GM23338 (cell line): ENCODE measurements around the gene CACNA1C. TPM values are rescaled to one million over a fixed set of nuclear protein-coding genes. Genes with fewer than 3 reads are reported as not detected.

ENCODE experiments used
- ATAC-seq: fragments of 200-7000 bp; cut with Tn5 transposase; 3 replicates; pipeline ENCODE4 v1.9.1; 2020
- DNase-seq: peaks from one replicate; pipeline ENCODE4 v3.0.0-alpha.2; 2015; ENCODE audit warnings: low spot score
- H2AFZ ChIP-seq: fragments of 200-600 bp; sonication (generic); 2 replicates; pipeline ENCODE4 v1.8.0; 2016; ENCODE audit warnings: antibody characterized with exemption, mild to moderate bottlenecking, moderate library complexity
- H3F3A ChIP-seq: fragments of 200-600 bp; sonication (generic); replicated peaks from 2 replicates; pipeline ENCODE4 v1.8.0; 2017; ENCODE audit warnings: antibody characterized with exemption, mixed run types, low read depth
- H3K27ac ChIP-seq: fragments of 200-600 bp; sonication (generic); 2 replicates; pipeline ENCODE4 v1.6.1; 2016; ENCODE audit warnings: low read depth
- H3K27me3 ChIP-seq: fragments of 200-600 bp; sonication (generic); 2 replicates; pipeline ENCODE4 v1.8.0; 2016; ENCODE audit warnings: mild to moderate bottlenecking, mixed run types, moderate library complexity; ENCODE audit not compliant: insufficient read depth
- H3K36me3 ChIP-seq: fragments of 200-600 bp; sonication (generic); 2 replicates; pipeline ENCODE4 v1.8.0; 2016; ENCODE audit warnings: mild to moderate bottlenecking; ENCODE audit not compliant: insufficient read depth
- H3K4me1 ChIP-seq: fragments of 200-600 bp; sonication (generic); 2 replicates; pipeline ENCODE4 v1.8.0; 2016; ENCODE audit warnings: mild to moderate bottlenecking, moderate library complexity; ENCODE audit not compliant: insufficient read depth
- H3K4me2 ChIP-seq: fragments of 200-600 bp; sonication (generic); 2 replicates; pipeline ENCODE4 v1.7.1; 2017; ENCODE audit warnings: mixed run types
- H3K4me3 ChIP-seq: fragments of 200-600 bp; sonication (generic); 2 replicates; pipeline ENCODE4 v1.6.1; 2016; ENCODE audit warnings: mixed run types
- H3K79me2 ChIP-seq: fragments of 200-600 bp; sonication (generic); replicated peaks from 2 replicates; pipeline ENCODE4 v1.8.0; 2017; ENCODE audit warnings: mild to moderate bottlenecking; ENCODE audit not compliant: insufficient read depth
- H3K9me2 ChIP-seq: fragments of 200-600 bp; sonication (generic); 2 replicates; pipeline ENCODE4 v1.8.0; 2017; ENCODE audit not compliant: insufficient read depth
- H4K20me1 ChIP-seq: fragments of 200-600 bp; sonication (generic); replicated peaks from 2 replicates; pipeline ENCODE4 v1.8.0; 2017; ENCODE audit warnings: mild to moderate bottlenecking; ENCODE audit not compliant: insufficient read depth
- H3K27ac Mint-ChIP-seq: 2 replicates; pipeline ENCODE4 v1.8.0; 2020; ENCODE audit warnings: inconsistent platforms, mild to moderate bottlenecking, moderate library complexity, mixed read lengths
- H3K27me3 Mint-ChIP-seq: 3 replicates; pipeline ENCODE4 v1.8.0; 2022; ENCODE audit warnings: low read depth, mild to moderate bottlenecking, moderate library complexity, mixed read lengths, inconsistent platforms; ENCODE audit not compliant: insufficient read depth, poor library complexity
- H3K36me3 Mint-ChIP-seq: 3 replicates; pipeline ENCODE4 v1.8.0; 2021; ENCODE audit warnings: low read depth, mild to moderate bottlenecking, inconsistent platforms, moderate library complexity, mixed read lengths
- H3K4me1 Mint-ChIP-seq: 3 replicates; pipeline ENCODE4 v1.8.0; 2020; ENCODE audit warnings: mild to moderate bottlenecking, inconsistent platforms, mixed read lengths
- H3K4me3 Mint-ChIP-seq: 3 replicates; pipeline ENCODE4 v1.8.0; 2021; ENCODE audit warnings: moderate library complexity, mild to moderate bottlenecking, inconsistent platforms, mixed read lengths
- H3K9me3 Mint-ChIP-seq: 3 replicates; pipeline ENCODE4 v1.8.0; 2020; ENCODE audit warnings: moderate library complexity, mild to moderate bottlenecking, inconsistent platforms, mixed read lengths
- EZH2 ChIP-seq: fragments of 200-600 bp; sonication (generic); IDR thresholded peaks from one replicate; pipeline ENCODE4 v1.8.0; 2017; ENCODE audit warnings: antibody characterized with exemption, mild to moderate bottlenecking, low read depth; ENCODE audit not compliant: unreplicated experiment
- POLR2AphosphoS5 ChIP-seq: IDR thresholded peaks from 2 replicates; pipeline ENCODE4 v1.6.1; 2016; ENCODE audit warnings: antibody characterized with exemption, low read depth
- STAT1 ChIP-seq: IDR thresholded peaks from one replicate; pipeline ENCODE4 v1.6.1; 2016; ENCODE audit warnings: antibody characterized with exemption; ENCODE audit not compliant: unreplicated experiment
- ZNF331 ChIP-seq: fragments of 250-450 bp; sonication (Bioruptor Pico); IDR thresholded peaks from 2 replicates; pipeline ENCODE4 v1.5.0; 2020; ENCODE audit warnings: low read depth, mild to moderate bottlenecking, moderate library complexity
- ZNF462 ChIP-seq: fragments of 250-450 bp; sonication (Bioruptor Pico); IDR thresholded peaks from 2 replicates; pipeline ENCODE4 v1.5.0; 2020; ENCODE audit warnings: mild to moderate bottlenecking, moderate library complexity
- polyA plus RNA-seq: library from polyadenylated mRNA; unstranded; fragments of >200 nt; fragmentation: Nextera tagmentation; extraction: Ambion mirVana; gene quantifications from 2 replicates; pipeline ENCODE4 v1.2.1, GENCODE V29; 2016
- total RNA-seq: library from RNA; depleted of rRNA; stranded (reverse); fragments of >200 nt; shearing (Covaris generic); gene quantifications from 2 replicates; pipeline ENCODE4 v1.2.3, GENCODE V29; 2014
- TF ChIP-seq, protein P1 (sequence below): IDR thresholded peaks from 2 replicates; pipeline ENCODE4 v1.6.1; 2016; ENCODE audit warnings: antibody characterized with exemption

The CACNA1C gene
- total and polyA plus RNA-seq, 2 experiments from 2014 or later: 0.78 to 2.1 TPM

- no peak for TF ChIP-seq ZNF462 (CRISPR knock-in tag)
These were observed 575.0 kb downstream of the CACNA1C start (continued) for GRCh38 chr12:2627835-2628191.

DNA sequence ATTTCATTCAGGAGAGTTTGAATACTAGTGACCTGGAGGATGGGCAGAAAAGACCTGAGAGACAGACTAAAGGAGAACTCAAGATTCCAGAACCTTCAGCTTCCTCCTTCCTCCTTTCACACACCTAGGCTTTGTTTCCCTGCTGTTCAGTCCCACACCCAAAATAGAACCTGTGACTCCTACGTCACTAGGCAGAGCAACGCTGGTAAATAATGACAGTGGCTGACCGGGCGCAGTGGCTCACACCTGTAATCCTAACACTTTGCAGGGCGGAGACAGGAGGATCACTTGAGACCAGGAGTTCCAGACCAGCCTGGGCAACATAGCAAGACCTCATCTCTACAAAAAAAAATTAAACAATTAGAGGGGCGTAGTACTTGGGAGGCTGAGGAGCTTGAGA, 575.6 kb downstream of the CACNA1C start:
- no peaks in the 10 kb centered on the region for H3K9me2 ChIP-seq
- H3K27me3 ChIP-seq: no peaks in the 10 kb centered on the region
- Mint-ChIP-seq H3K27me3 (peaks cover 10% of the 10 kb centered on the region), H3K4me1 (peaks cover 27% of the 10 kb centered on the region), H3K36me3 (no peaks in the 10 kb centered on the region), H3K27ac (no peak overlapping the region), H3K4me3 (no peak overlapping the region), H3K9me3 (no peaks in the 10 kb centered on the region; the same call in 2 of the 3 replicates)
- no peak for ATAC-seq
- peaks cover 22% of the 10 kb centered on the region for H3K4me1 ChIP-seq
- no peaks in the 10 kb centered on the region for H4K20me1 ChIP-seq
- peak overlapping the region; percentile 56; the same call in 1 of the 2 replicates for H2AFZ ChIP-seq
- H3K79me2 ChIP-seq: no peaks in the 10 kb centered on the region
- H3K4me3 ChIP-seq: no peak overlapping the region
- no peaks in the 10 kb centered on the region for H3F3A ChIP-seq
- no peak for DNase-seq
- no peaks in the 10 kb centered on the region for H3K36me3 ChIP-seq
- TF ChIP-seq POLR2AphosphoS5 (no peak), STAT1 (no peak), EZH2 (no peak), ZNF331 (CRISPR knock-in tag) (no peak)
- TF ChIP-seq, protein P1, sequence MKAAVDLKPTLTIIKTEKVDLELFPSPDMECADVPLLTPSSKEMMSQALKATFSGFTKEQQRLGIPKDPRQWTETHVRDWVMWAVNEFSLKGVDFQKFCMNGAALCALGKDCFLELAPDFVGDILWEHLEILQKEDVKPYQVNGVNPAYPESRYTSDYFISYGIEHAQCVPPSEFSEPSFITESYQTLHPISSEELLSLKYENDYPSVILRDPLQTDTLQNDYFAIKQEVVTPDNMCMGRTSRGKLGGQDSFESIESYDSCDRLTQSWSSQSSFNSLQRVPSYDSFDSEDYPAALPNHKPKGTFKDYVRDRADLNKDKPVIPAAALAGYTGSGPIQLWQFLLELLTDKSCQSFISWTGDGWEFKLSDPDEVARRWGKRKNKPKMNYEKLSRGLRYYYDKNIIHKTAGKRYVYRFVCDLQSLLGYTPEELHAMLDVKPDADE: no peak
- no peak overlapping the region for H3K4me2 ChIP-seq
- H3K27ac ChIP-seq: no peak overlapping the region
